Fibroblast of skin of scalp (primary cell): Measurements from ENCODE around the gene GORASP2.

ENCODE experiments used
- DNase-seq: peaks from one replicate; pipeline ENCODE4 v3.0.0-alpha.2; 2013

GORASP2 gene

GRCh38 chr2:171004833-171005232 is 75.8 kb downstream of the GORASP2 start:
- DNase-seq, result no peak

GRCh38 chr2:171008550-171009205 is 79.6 kb downstream of the GORASP2 start:
- DNase-seq, result no peak

- no peak for DNase-seq
Observed at GRCh38 chr2:171009386-171009785, 80.3 kb downstream of the GORASP2 start.

GRCh38 chr2:171013851-171014250 is 84.8 kb downstream of the GORASP2 start:
- no peak for DNase-seq

- DNase-seq, result no peak
Observed at GRCh38 chr2:171016125-171016524, 87.1 kb downstream of the GORASP2 start.
